ENCODE results near the gene MDH2. TPM values are rescaled to one million over a fixed set of nuclear protein-coding genes. Genes with fewer than 3 reads are reported as not detected.
"Not testable (repeated sequence)": the region's sequence is repeated elsewhere in the genome, so short reads cannot be mapped to it uniquely, and the experiment has no call there.

The MDH2 gene
- total and polyA plus RNA-seq, 10 of the 15 experiments (the other 5 are each of a cell fraction or from before 2014, with no cell fraction given) = 106 to 530 (median 202) TPM

GRCh38 chr7:76057103-76057812, 9.4 kb downstream of the MDH2 start (continued):
- TF ChIP-seq WRNIP1 (IDR thresholded peaks at IDR 0.05; ENCODE audit: borderline replicate concordance, low read depth, low read length) = no peak

- H3K27ac ChIP-seq (ENCODE audit: control insufficient read depth, insufficient read depth) = no peak overlapping the region
- no peak overlapping the region for H3K4me2 ChIP-seq (ENCODE audit: control insufficient read depth, insufficient read depth)
- ChIA-PET SMC1A (ENCODE audit: uncharacterized antibody, unreplicated experiment) (no interaction called here), RAD21 (ENCODE audit: unreplicated experiment) (no interaction called here), CTCF (interaction anchor here (1.0 kb wide), 1 partner anchor 38 kb away, joined by 3 read pairs; no protein-coding TSS in a partner anchor), POLR2A (no interaction called here)
- in situ Hi-C loops (cut with MboI) (no loop called here), intact Hi-C loops (cut with micrococcal nuclease; ENCODE audit: unreplicated experiment) (no loop called here)
- FAIRE-seq (no peak), DNase-seq (ENCODE audit: low read depth, low spot score) (no peak), ATAC-seq (no peak)
- WGBS (ENCODE audit: insufficient coverage, insufficient replicate concordance, low lambda C conversion rate, missing lambda C conversion rate) = 98% methylated on average over 11 of the region's 11 CpGs
- H2AFZ ChIP-seq (ENCODE audit: control insufficient read depth, low read depth, low read length) = no peak overlapping the region
- H3K36me3 ChIP-seq (ENCODE audit: control insufficient read depth in 2 of 2, insufficient read depth in 2 of 2, low read length in 1 of 2) = peaks cover 43 to 46% of the 10 kb centered on the region in 2 experiments
- H4K20me1 ChIP-seq (ENCODE audit: control insufficient read depth, insufficient read depth) = peaks cover 9% of the 10 kb centered on the region; the same call in 1 of the 2 replicates
- H3K79me2 ChIP-seq (ENCODE audit: control insufficient read depth, insufficient read depth, low read length) = peaks cover 21% of the 10 kb centered on the region
- H3K9ac ChIP-seq (ENCODE audit: control insufficient read depth, insufficient read depth, low read length) = no peak overlapping the region
- no TSS peak for BruUV-seq (replicated peaks)
- TF ChIP-seq MTA3 (IDR thresholded peaks at IDR 0.05; ENCODE audit: borderline replicate concordance, low read length) (no peak), SPI1 (IDR thresholded peaks at IDR 0.05; ENCODE audit: borderline replicate concordance, insufficient read depth, low read depth, low read length) (no peak)
- H3K4me3 ChIP-seq = no peak overlapping the region
- H3K4me1 ChIP-seq (ENCODE audit: control insufficient read depth, insufficient read depth, low read length) = peaks cover 11% of the 10 kb centered on the region
- H3K27me3 ChIP-seq (replicated peaks in 1 of 2; ENCODE audit: control insufficient read depth in 2 of 2, insufficient read depth in 2 of 2, low read length in 1 of 2) = no peaks in the 10 kb centered on the region
- no peaks in the 10 kb centered on the region for H3K9me3 ChIP-seq (replicated peaks; ENCODE audit: control insufficient read depth, insufficient read depth, low read length)
These were observed 9.9 kb downstream of the MDH2 start for GRCh38 chr7:76057813-76058145.

- Histone ChIP-seq H3K36me3 (ENCODE audit: control insufficient read depth in 2 of 2, insufficient read depth in 2 of 2, low read length in 1 of 2) (peaks cover 38 to 51% of the 10 kb centered on the region in 2 experiments), H3K79me2 (ENCODE audit: control insufficient read depth, insufficient read depth, low read length) (peaks cover 11% of the 10 kb centered on the region)
- RAD21 ChIA-PET (ENCODE audit: unreplicated experiment); H3K9ac ChIP-seq (ENCODE audit: control insufficient read depth, insufficient read depth, low read length); ATAC-seq; H3K4me2 ChIP-seq (ENCODE audit: control insufficient read depth, insufficient read depth); H4K20me1 ChIP-seq (ENCODE audit: control insufficient read depth, insufficient read depth); H3K9me3 ChIP-seq (replicated peaks; ENCODE audit: control insufficient read depth, insufficient read depth, low read length); H3K4me1 ChIP-seq (ENCODE audit: control insufficient read depth, insufficient read depth, low read length); DNase-seq (ENCODE audit: low read depth, low spot score); H3K27ac ChIP-seq (ENCODE audit: control insufficient read depth, insufficient read depth); POLR2A ChIA-PET; BruUV-seq (replicated peaks); intact Hi-C loops (cut with micrococcal nuclease; ENCODE audit: unreplicated experiment); H3K27me3 ChIP-seq (replicated peaks in 1 of 2; ENCODE audit: control insufficient read depth in 2 of 2, insufficient read depth in 2 of 2, low read length in 1 of 2); H3K4me3 ChIP-seq; CTCF ChIA-PET; SMC1A ChIA-PET (ENCODE audit: uncharacterized antibody, unreplicated experiment); FAIRE-seq; H2AFZ ChIP-seq (ENCODE audit: control insufficient read depth, low read depth, low read length); in situ Hi-C loops (cut with MboI): not testable (repeated sequence)
- WGBS (ENCODE audit: insufficient coverage, insufficient replicate concordance, low lambda C conversion rate, missing lambda C conversion rate) = 98% methylated on average over 7 of the region's 7 CpGs
These were observed 10.8 kb downstream of the MDH2 start for GRCh38 chr7:76058745-76059144.
